Prostate gland (tissue), 2 donors: ENCODE data around the gene TRMT2B. TPM values are rescaled to one million over a fixed set of nuclear protein-coding genes. Genes with fewer than 3 reads are reported as not detected.

ENCODE experiments used
- DNase-seq: peaks from one replicate; pipeline ENCODE4 v3.0.0-alpha.2; 2019; ENCODE audit warnings: low spot score
- H3K27ac ChIP-seq, 2 donors: fragments of 200-600 bp; sonication (generic); 2 replicates each; pipeline ENCODE4 v1.5.1; 2017 to 2019
- H3K27me3 ChIP-seq: fragments of 200-600 bp; sonication (generic); replicated peaks from 2 replicates; pipeline ENCODE4 v1.5.1; 2019; ENCODE audit not compliant: insufficient read depth
- H3K36me3 ChIP-seq, 2 donors: fragments of 200-600 bp; sonication (generic); 1 replicate in 1 of 2; 2 replicates in 1 of 2; pipeline versions ENCODE4 v1.5.1 to v1.8.1; 2017 to 2019
- H3K4me1 ChIP-seq: fragments of 200-600 bp; sonication (generic); replicated peaks from 2 replicates; pipeline ENCODE4 v1.5.1; 2019
- H3K4me3 ChIP-seq, 2 donors: fragments of 200-600 bp; sonication (generic); 2 replicates each; pipeline ENCODE4 v1.5.1; 2017 to 2019
- H3K9me3 ChIP-seq: fragments of 200-600 bp; sonication (generic); 2 replicates; pipeline ENCODE4 v1.5.1; 2017
- CTCF ChIP-seq, 4 experiments: fragments of 200-600 bp in 2 of 4; fragments of 450-650 bp in 2 of 4; sonication (generic) in 2 of 4; IDR thresholded peaks; 1 replicate in 3 of 4; 2 replicates in 1 of 4; pipeline ENCODE4 v1.5.1; 2016 to 2019; ENCODE audit warnings: antibody characterized with exemption in 4 of 4, mild to moderate bottlenecking in 2 of 4, moderate library complexity in 2 of 4
- POLR2A ChIP-seq: fragments of 450-650 bp; IDR thresholded peaks from one replicate; pipeline ENCODE4 v1.6.1; 2016; ENCODE audit warnings: antibody characterized with exemption, mild to moderate bottlenecking
- POLR2AphosphoS5 ChIP-seq: sonication (generic); formaldehyde crosslinking; IDR thresholded peaks from one replicate; pipeline ENCODE4 v1.6.1; 2017; ENCODE audit warnings: antibody characterized with exemption
- WGBS: methylation state at CpG from one replicate; pipeline ENCODE4 v1.1.5; 2018; 5-methylcytosine and 5-hydroxymethylcytosine counted together
- intact Hi-C: fragments of 100-400 bp; cut with DNase I; formaldehyde crosslinking; loops from one replicate; pipeline ENCODE4 v1.14.2; 2022
- total RNA-seq, 2 donors: library from RNA; depleted of rRNA; stranded (reverse); fragments of >200 nt; gene quantifications; one replicate each; pipeline ENCODE4 v1.1.0, GENCODE V29; 2016

Gene TRMT2B
- total RNA-seq, 2 donors from 2014 or later = 14.0 to 29.5 TPM

GRCh38 chrX:100975212-100975611 is 76.7 kb downstream of the TRMT2B start:
- no peak overlapping the region for H3K27ac ChIP-seq
- DNase-seq = no peak
- 94% methylated on average over 3 of the region's 3 CpGs for WGBS
- no peaks in the 10 kb centered on the region for H3K4me1 ChIP-seq
- intact Hi-C loops = no loop called here
- H3K4me3 ChIP-seq = no peak overlapping the region
- H3K36me3 ChIP-seq = no peaks in the 10 kb centered on the region
- H3K9me3 ChIP-seq = no peaks in the 10 kb centered on the region
- no peak for TF ChIP-seq CTCF (IDR thresholded peaks at IDR 0.05)
- TF ChIP-seq POLR2A = no peak
- no peak for TF ChIP-seq POLR2AphosphoS5
- no peaks in the 10 kb centered on the region for H3K27me3 ChIP-seq

- intact Hi-C loops = no loop called here
- no peak for DNase-seq
- TF ChIP-seq CTCF (IDR thresholded peaks at IDR 0.05) (no peak), POLR2A (no peak), POLR2AphosphoS5 (no peak)
- Histone ChIP-seq H3K9me3 (no peaks in the 10 kb centered on the region), H3K4me3 (no peak overlapping the region), H3K36me3 (no peaks in the 10 kb centered on the region), H3K4me1 (no peaks in the 10 kb centered on the region), H3K27me3 (no peaks in the 10 kb centered on the region), H3K27ac (no peak overlapping the region)
- WGBS = 98% methylated on average over 10 of the region's 19 CpGs
Observed at GRCh38 chrX:100973411-100973810, 78.5 kb downstream of the TRMT2B start.

- intact Hi-C loops = no loop called here
- no peaks in the 10 kb centered on the region for H3K9me3 ChIP-seq
- H3K4me3 ChIP-seq = no peak overlapping the region
- H3K36me3 ChIP-seq = no peaks in the 10 kb centered on the region
- H3K27me3 ChIP-seq = no peaks in the 10 kb centered on the region
- no peak overlapping the region for H3K27ac ChIP-seq
- no peaks in the 10 kb centered on the region for H3K4me1 ChIP-seq
- DNase-seq = no peak
- no peak for TF ChIP-seq POLR2AphosphoS5
- TF ChIP-seq POLR2A = no peak
- no peak for TF ChIP-seq CTCF (IDR thresholded peaks at IDR 0.05)
- 79% methylated on average over 1 of the region's 1 CpG for WGBS
Observed at GRCh38 chrX:100969936-100970335, 82.0 kb downstream of the TRMT2B start.

- no peaks in the 10 kb centered on the region for H3K27me3 ChIP-seq
- H3K27ac ChIP-seq = no peak within 1 kb of the TSS
- H3K4me3 ChIP-seq = no peak within 1 kb of the TSS
- intact Hi-C loops = no loop called here
- WGBS = 92% methylated on average over 2 of the region's 2 CpGs
- H3K4me1 ChIP-seq = no peaks in the 10 kb centered on the region
- no peaks in the 10 kb centered on the region for H3K36me3 ChIP-seq
- TF ChIP-seq POLR2A = no peak
- TF ChIP-seq CTCF (IDR thresholded peaks at IDR 0.05) = no peak
- no peaks in the 10 kb centered on the region for H3K9me3 ChIP-seq
- DNase-seq = no peak
Observed at GRCh38 chrX:100969408-100969807, 82.5 kb downstream of the TRMT2B start, which contains the start of gene ARL13A. ARL13A (plus strand) TSS chrX:100969708; CDS start chrX:100973690, 3,982 bp downstream.

GRCh38 chrX:100964362-100964761 is 87.5 kb downstream of the TRMT2B start:
- Histone ChIP-seq H3K4me3 (no peak overlapping the region), H3K4me1 (no peaks in the 10 kb centered on the region), H3K27ac (no peak overlapping the region), H3K36me3 (no peaks in the 10 kb centered on the region), H3K27me3 (no peaks in the 10 kb centered on the region), H3K9me3 (no peaks in the 10 kb centered on the region)
- TF ChIP-seq POLR2AphosphoS5 = no peak
- no peak for TF ChIP-seq CTCF (IDR thresholded peaks at IDR 0.05)
- no peak for TF ChIP-seq POLR2A
- DNase-seq = no peak
- intact Hi-C loops = no loop called here
